IPS DF 4.7 (cell line): ENCODE results near the gene ATP2A3.

ENCODE experiments used
- DNase-seq: peaks from one replicate; pipeline ENCODE4 v3.0.0-alpha.2; 2013; ENCODE audit warnings: low spot score; ENCODE audit errors: extremely low read depth

The ATP2A3 gene

GRCh38 chr17:3929181-3929580 is 35.1 kb downstream of the ATP2A3 start:
- DNase-seq, result no peak

- no peak for DNase-seq
Measured at GRCh38 chr17:3928406-3928805, 35.8 kb downstream of the ATP2A3 start.

- no peak for DNase-seq
Measured at GRCh38 chr17:3927628-3928340, 36.5 kb downstream of the ATP2A3 start.

GRCh38 chr17:3926860-3927627 is 37.2 kb downstream of the ATP2A3 start:
- no peak for DNase-seq

- DNase-seq, result no peak
Measured at GRCh38 chr17:3925684-3926485, 38.4 kb downstream of the ATP2A3 start.

DNA sequence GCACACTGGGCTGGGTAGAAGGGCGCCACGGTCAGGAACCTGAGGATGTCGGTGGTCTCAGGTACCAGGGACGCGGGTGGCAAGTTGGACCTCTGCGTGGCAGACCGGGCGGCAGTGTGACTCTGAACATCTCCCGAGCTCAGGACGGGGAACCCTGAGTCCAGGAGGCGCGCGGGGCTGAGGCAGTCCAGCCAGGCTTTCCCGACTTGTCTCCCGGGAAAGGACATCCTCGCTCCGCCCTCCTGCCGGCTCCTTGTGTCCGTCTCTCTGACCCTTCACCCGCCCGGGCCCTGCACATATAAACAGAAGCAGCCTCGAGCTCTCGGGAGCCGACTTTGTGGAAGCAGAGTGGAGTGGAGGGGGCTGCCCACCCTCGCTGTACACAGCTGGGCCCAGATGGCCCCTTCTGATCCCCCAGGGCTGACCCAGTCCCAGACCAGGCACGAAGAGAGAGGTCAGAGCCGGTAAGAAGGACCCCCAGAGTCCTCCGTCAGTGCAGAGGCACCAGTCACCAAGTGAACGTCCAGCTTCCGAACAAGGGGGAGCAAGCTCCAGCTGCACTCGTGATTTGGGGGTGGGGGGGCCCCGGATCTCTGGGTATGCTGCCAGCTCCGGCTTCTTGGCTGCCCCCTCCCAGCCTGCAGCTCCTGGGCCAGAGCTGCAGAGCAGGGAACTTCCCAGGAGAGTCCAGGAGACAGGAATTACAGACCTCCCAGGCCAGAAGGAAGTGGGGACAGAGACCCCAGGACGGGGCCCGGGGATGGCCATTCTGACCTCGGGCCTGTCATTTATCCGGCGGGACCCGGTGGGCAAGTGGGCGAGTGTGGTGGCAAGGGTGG is 39.5 kb downstream of the ATP2A3 start:
- no peak for DNase-seq

DNA sequence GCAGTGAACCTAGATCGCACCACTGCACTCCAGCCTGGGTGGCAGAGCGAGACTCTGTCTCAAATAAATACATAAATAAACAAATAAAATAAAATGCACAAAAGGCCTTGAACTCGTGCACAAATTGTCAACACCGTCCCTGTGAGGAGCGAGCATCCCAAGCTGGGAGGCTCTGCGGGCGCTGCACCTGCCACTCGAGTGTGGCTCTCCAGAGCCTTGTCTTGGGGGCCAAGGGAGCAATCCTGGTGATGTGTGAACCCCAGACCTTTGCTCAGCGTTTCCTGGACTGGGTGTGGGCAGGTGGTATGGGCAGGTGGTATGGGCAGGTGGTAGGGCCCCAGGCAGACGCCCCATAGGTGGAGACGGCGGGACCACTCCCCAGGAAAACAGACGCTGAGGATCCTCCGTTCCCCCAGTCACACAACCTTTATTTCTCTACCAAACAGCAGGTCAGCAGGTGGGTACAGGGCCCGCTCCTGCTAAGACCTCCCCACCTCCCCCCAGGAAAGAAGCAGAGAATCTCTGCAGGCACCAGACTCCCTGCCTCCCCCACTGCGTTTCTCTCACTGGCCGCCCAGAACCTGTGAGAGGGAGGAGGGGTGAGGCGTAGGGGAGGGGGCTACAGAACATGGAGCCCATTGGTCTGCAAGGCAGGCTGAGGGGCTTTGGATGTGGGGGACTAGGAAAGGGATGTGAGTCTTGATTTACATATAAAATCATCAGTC is 40.6 kb downstream of the ATP2A3 start:
- DNase-seq, result no peak

GRCh38 chr17:3922765-3923164 is 41.5 kb downstream of the ATP2A3 start:
- DNase-seq, result no peak

DNA sequence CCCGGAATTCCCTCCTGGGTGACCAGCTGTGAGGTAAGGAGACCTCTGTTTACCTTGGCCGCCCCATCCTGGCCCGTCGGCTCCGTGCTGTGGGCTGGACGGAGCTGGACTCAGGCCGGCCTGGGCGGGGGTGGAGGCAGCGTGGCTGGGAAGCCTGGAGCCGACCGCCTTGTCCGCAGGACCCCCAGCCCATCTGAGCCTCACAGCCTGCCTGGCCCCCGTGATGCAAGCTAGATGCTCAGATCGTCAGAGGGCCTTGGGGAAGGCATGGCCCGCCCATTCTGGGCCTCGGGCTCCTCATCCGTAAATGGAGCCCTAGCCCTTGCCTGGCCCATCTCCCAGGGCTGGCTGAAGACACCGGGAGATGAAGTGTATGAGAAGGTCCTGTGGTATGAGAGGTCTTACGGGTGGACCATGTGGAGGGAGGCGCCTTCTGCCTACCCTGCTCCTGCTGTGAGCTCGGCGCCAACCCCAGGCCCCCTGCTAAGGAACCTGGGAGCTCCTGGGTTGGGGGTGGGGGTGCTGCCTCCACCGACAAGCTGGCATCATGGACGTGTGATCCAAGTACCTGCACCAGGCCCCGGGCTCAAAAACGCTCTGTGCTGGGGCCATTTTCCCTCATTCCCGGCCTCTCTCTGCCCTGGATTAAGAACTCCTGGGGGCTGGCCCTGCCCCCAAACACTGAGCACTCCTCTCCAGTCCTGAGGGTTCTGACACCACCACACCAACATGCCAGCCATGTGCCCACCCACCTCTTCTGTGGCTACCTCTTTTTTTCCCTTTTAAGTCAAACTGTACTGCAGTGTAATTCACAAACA is 42.5 kb downstream of the ATP2A3 start:
- DNase-seq, result no peak

DNA sequence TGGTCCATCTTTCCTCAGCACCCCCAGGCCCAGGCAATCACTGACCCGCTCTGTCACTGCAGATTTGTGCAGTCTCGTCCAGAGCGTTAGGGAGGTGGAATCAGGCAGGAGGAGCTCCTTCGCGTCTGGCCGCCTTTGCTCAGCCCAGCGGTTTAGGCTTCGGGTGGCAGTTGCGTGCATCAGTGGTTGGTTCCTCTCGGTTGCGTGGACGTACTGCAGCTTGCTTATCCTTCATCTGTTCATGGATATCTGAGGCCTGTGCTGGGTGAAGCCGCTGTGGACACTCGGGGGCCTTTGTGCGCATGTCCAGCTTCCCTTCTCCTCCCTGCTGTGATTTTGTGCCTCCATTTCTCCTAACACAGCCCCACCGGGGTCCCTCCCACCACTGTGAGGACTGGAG is 43.2 kb downstream of the ATP2A3 start:
- no peak for DNase-seq

DNA sequence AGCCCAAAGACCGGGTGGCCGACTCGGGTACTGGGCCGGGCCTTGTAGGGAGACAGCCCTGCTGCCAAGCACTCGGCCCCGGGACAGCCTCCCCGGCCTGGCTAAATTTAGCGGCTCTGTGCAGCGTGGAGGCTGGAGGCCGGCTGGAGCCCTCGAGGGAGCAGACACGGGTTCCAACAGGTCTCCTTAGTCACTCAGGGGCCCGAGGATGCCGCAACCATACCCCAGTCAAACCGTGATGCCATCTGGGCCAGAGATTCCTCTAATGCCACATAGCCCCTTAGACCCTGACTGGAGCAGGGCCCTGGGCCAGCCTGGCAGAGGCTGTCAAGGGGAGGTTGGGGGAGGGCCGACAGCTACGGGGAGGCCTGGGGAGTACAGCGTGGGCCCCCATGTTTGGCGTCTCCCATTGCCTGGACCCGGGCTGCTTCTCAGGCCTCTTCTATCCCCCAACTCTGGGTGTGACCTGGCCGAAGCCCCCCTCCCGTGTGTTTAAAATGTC is 45.1 kb downstream of the ATP2A3 start:
- no peak for DNase-seq

DNA sequence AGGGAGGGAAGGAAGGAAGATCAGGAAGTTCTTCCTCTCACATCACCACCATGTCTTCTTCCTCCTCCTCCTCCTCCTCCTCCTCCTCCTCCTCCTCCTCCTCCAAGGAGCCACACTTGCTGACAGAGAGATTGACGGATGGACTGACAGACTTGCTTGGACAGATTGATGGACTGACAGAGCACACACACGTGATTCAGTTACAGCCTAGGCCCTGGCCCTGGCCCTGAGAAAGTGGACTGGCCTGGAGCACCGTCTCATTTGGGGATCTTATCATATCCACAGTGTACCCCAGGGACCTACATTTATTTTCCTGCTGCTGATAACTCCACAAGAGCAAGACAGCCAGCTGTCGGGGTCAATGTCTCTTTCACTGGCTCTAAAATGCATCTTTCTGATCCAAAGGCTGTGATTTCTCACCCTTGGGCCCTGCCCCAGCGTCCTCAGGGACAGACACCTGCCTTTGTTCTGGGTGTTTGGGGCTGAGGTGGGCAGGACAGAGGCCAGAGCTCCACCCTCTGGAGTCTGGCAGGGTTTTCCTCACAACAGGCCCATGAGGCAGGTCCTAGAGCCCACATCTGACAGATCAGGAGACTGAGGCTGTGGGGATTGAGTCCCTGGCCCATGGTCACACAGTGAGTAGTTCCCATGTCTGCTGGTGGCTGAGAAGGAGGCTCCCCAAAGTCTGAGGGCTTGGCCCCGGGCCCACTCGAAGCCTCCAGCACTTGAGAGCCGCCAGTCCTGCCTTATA is 45.7 kb downstream of the ATP2A3 start:
- no peak for DNase-seq

GRCh38 chr17:3917391-3917931 is 46.8 kb downstream of the ATP2A3 start:
- DNase-seq, result no peak

- no peak for DNase-seq
Measured at GRCh38 chr17:3916825-3917224, 47.4 kb downstream of the ATP2A3 start.

GRCh38 chr17:3915995-3916696 is 48.1 kb downstream of the ATP2A3 start, which contains the start of gene P2RX1:
Gene P2RX1 (minus strand): TSS chr17:3916465. CDS start chr17:3916225, 240 bp downstream.
- DNase-seq, result no peak

- DNase-seq, result no peak
Measured at GRCh38 chr17:3915581-3915994, 48.6 kb downstream of the ATP2A3 start.

- no peak for DNase-seq
Measured at GRCh38 chr17:3914312-3914670, 49.9 kb downstream of the ATP2A3 start.
